ENCODE results near the gene CPEB4. TPM values are rescaled to one million over a fixed set of nuclear protein-coding genes. Genes with fewer than 3 reads are reported as not detected.

CPEB4 gene
- total RNA-seq, 2 experiments from 2014 or later, result 11.4 to 11.9 TPM

DNA sequence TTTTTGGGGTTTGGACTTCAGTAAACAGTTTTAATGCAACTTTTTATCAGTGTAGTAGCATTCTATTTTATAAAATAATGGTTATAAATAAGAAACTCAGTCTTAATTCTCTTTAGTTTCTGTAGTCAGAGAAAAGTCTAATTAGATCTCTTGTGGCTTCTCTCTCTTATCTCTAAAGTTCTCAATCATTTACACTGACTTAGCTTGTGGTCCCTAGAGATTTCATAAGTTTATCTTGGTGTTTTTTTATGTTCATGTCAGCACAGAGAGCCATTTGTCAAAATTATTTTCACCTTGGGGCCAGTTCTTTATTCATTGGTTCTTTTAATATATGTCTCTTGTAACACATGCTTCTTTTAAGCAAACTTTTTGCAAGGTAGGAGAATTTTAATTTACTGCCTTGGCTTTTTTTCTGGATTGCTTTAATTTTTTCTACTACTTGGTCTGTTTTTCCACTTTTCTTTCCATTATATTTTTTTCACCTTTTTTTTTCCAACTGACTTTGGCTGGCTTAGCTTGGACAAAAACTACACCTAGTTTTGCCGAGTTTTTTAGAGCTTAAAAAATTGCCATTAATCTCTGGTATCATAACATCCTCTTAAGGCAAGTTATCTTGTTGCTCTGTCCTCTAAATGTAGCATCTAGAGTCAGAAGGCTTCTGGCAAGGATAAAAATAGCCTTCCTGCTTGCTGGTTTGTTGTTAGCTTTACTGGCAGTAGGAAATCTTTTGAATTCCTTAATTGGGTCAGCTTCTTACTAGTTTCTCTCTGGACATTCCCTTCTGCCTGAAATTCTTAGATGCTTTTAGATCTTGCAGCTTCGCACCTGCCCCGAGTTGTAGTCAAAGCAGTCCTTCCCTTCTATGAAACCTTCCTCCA is 35.3 kb downstream of the CPEB4 start:
- no peak overlapping the region for H3K27ac Mint-ChIP-seq
- ChIA-PET POLR2A (no interaction called here), CTCF (interaction anchor here (0.8 to 3.5 kb wide), 4 partner anchors 9 to 308 kb away, joined by 3 to 29 read pairs (median 4); partner anchors contain the start of gene BOD1)
- no peak overlapping the region for H3K4me3 Mint-ChIP-seq
- peaks cover 8% of the 10 kb centered on the region for H3K4me1 Mint-ChIP-seq (ENCODE audit: low read depth)
- no peak for DNase-seq
- no peaks in the 10 kb centered on the region for H3K27me3 Mint-ChIP-seq
- H3K9me3 Mint-ChIP-seq, result no peaks in the 10 kb centered on the region
- intact Hi-C loops (cut with micrococcal nuclease), result no loop called here
- H3K36me3 Mint-ChIP-seq, result no peaks in the 10 kb centered on the region

DNA sequence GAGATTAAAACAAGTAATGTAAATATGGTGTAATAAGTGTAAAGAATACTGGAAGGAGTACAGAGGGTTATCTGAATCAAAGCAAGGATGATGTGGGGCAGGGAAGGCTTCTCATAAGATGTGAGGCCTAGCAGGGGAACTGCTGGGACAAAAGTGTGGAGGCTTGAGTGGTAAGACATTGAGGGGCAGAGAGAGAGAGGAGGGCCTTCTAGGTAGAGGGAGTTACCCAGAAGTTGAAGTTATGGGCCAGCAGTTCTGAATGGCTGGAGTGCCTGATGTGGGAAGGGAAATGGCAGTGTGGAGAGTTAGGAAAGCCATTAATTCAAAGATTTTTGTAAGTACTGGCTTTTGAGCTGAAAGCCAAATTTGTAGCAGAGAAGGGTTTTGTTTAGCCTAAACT is 36.8 kb downstream of the CPEB4 start:
- Mint-ChIP-seq H3K36me3 (no peaks in the 10 kb centered on the region), H3K4me3 (no peak overlapping the region), H3K27me3 (no peaks in the 10 kb centered on the region), H3K4me1 (ENCODE audit: low read depth) (peaks cover 15% of the 10 kb centered on the region), H3K27ac (no peak overlapping the region), H3K9me3 (no peaks in the 10 kb centered on the region)
- no peak for DNase-seq
- ChIA-PET CTCF (interaction anchor here (0.6 to 3.5 kb wide), 35 partner anchors 8 to 387 kb away, joined by 3 to 29 read pairs (median 4); partner anchors contain the start of genes BOD1 and CPEB4), POLR2A (interaction anchor here (1.3 kb wide), 1 partner anchor 308 kb away, joined by 4 read pairs; the partner anchor contains the start of gene BOD1)
- intact Hi-C loops (cut with micrococcal nuclease), result no loop called here

DNA sequence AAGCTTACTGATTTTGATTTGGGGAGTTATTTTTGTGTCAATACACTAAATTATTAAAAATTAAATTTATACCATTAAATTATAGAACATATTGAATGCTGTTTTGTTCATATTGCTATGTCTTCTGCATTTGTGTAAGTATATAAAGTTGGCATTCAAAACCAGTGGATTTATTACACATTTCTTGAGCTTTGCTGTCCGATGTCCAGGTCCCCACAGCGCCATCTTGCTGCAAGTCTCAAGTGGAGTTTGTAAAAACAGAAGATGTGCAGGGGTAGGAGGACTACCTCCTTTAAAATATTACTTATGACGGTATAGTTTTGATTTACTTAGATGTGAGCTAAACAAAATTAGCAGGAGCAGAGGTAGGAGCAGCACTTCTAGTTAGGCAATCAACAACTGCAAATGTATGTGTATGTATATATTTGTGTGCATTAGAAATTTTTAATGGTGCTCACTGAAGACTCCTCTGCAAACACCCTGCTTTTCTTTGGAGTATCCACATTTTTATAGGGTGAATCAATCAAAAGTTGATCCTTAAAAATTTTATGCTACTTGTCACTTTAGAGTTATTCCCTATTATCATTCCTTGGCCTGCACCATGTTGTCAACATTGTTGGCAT is 37.4 kb downstream of the CPEB4 start:
- POLR2A ChIA-PET, result interaction anchor here (1.3 kb wide), 1 partner anchor 309 kb away, joined by 4 read pairs; the partner anchor contains the start of gene BOD1
- H3K4me1 Mint-ChIP-seq (ENCODE audit: low read depth), result peaks cover 15% of the 10 kb centered on the region
- H3K27me3 Mint-ChIP-seq, result no peaks in the 10 kb centered on the region
- intact Hi-C loops (cut with micrococcal nuclease), result no loop called here
- no peaks in the 10 kb centered on the region for H3K36me3 Mint-ChIP-seq
- no peak overlapping the region for H3K4me3 Mint-ChIP-seq
- H3K27ac Mint-ChIP-seq, result no peak overlapping the region
- CTCF ChIA-PET, result interaction anchor here (0.6 to 3.5 kb wide), 37 partner anchors 9 to 961 kb away, joined by 3 to 29 read pairs (median 4); partner anchors contain the start of genes BOD1 and CPEB4
- peak; percentile 57 for DNase-seq
- H3K9me3 Mint-ChIP-seq, result no peaks in the 10 kb centered on the region

DNA sequence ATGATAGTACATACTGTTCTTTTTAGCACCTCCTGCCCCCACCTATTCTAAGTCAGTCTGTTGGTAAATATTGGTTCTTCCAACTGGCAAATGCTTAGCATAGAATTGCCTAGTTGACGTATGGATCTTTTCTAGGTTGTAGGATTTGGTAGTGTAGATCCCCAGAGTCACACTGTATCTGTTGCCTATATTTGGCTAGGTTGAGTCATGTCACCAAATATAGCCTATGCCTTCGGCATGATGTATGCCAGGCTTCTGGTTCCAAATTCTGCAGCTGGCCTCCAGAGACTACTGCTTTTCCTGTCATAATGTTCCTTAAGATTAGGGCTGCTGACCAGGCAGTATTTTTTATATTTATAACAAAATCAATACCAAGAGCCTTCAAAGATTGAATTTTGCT is 38.2 kb downstream of the CPEB4 start:
- intact Hi-C loops (cut with micrococcal nuclease), result no loop called here

DNA sequence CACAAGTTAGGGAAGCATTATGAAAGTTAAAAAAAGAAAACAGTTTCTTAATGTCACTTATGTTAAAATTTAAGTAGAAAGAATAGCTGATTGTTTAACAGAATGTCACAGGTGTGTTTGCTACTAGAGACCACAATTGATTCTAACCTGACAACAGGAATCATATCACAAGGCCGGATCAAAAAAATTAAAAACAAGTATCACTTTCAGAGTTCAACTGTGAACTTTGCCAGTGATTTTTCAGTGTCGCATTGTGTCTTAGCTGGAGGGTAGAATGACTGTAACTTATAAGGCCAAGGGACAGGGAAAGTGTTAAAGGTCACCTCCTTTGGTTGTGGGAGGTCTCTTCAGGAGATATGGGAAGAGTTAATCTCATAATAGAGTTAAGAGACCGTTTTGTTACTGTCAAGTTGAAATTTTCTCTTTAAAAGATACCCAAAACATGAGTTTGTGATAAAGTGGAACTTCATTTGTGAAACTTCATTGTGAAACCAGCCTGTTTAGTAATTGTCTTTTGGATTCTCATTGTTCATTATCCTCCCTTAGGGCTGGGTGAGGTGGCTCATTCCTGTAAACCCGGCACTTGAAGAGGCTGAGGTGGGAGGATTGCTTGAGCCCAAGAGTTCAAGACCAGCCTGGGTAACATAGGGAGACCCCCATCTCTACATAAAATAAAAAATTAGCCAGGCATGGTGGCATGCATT is 40.9 kb downstream of the CPEB4 start:
- H3K9me3 Mint-ChIP-seq, result no peaks in the 10 kb centered on the region
- no peak overlapping the region for H3K27ac Mint-ChIP-seq
- H3K4me3 Mint-ChIP-seq, result no peak overlapping the region
- peaks cover 15% of the 10 kb centered on the region for H3K4me1 Mint-ChIP-seq (ENCODE audit: low read depth)
- ChIA-PET CTCF (interaction anchor here (1.1 kb wide), 1 partner anchor 311 kb away, joined by 3 read pairs; no protein-coding TSS in a partner anchor), POLR2A (no interaction called here)
- intact Hi-C loops (cut with micrococcal nuclease), result no loop called here
- peaks cover 2% of the 10 kb centered on the region for H3K36me3 Mint-ChIP-seq
- DNase-seq, result peak; percentile 12
- H3K27me3 Mint-ChIP-seq, result no peaks in the 10 kb centered on the region

More for the DNA sequence above, 38.2 kb downstream of the CPEB4 start:
- POLR2A ChIA-PET, result no interaction called here
- CTCF ChIA-PET, result interaction anchor here (1.5 to 3.5 kb wide), 6 partner anchors 17 to 311 kb away, joined by 3 to 29 read pairs (median 12); partner anchors contain the start of genes BOD1 and CPEB4
- Mint-ChIP-seq H3K36me3 (no peaks in the 10 kb centered on the region), H3K27me3 (no peaks in the 10 kb centered on the region), H3K9me3 (no peaks in the 10 kb centered on the region), H3K4me1 (ENCODE audit: low read depth) (peaks cover 12% of the 10 kb centered on the region), H3K27ac (no peak overlapping the region), H3K4me3 (no peak overlapping the region)
- no peak for DNase-seq

DNA sequence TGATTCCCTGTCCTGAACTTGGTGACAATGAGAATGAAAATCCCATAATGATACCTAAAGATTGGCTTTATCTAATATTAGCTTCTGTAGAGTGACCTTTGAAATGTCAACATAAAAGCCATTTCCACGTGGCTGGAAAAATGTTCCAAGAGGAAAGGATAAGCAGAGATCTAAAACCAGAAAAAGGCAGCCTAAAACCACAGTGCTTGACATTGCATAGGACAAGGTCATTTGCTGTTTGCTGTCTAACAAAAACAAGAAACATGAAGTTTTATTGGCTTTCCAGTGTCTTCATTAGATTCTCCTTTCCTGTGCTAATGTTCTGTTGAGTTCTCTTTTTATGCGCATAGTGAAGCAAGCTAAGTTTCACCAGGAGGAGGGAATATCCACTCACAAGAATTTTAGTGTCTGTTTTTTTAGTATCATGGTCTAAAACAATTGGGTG is 44.6 kb downstream of the CPEB4 start:
- DNase-seq, result no peak
- CTCF ChIA-PET, result interaction anchor here (0.7 to 1.1 kb wide), 2 partner anchors 314 to 315 kb away, joined by 3 read pairs; no protein-coding TSS in a partner anchor

DNA sequence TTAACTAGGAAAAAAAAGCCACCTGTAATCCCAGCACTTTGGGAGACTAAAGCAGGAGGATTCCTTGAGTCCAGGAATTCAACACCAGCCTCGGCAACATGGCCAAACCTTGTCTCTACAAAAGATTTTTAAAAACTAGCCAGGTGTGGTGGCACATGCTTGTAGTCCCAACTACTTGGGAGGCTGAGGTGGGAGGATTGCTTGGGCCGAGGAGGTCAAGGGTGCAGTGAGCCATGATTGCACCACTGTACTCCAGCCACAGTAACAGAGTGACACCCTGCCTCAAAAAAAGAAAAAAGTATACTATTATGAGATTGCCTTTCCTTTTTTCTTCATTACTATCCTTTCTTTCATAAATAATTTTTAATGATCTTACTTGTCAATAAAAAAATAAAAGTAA is 45.8 kb downstream of the CPEB4 start:
- intact Hi-C loops (cut with micrococcal nuclease), result no loop called here
- no peak for DNase-seq
- Mint-ChIP-seq H3K9me3 (no peaks in the 10 kb centered on the region), H3K27ac (no peak overlapping the region), H3K27me3 (no peaks in the 10 kb centered on the region), H3K4me1 (ENCODE audit: low read depth) (peaks cover 7% of the 10 kb centered on the region), H3K36me3 (peaks cover 4% of the 10 kb centered on the region), H3K4me3 (no peak overlapping the region)
- POLR2A ChIA-PET, result no interaction called here
- CTCF ChIA-PET, result interaction anchor here (2.3 kb wide), 1 partner anchor 9 kb away, joined by 8 read pairs; no protein-coding TSS in a partner anchor

More for the DNA sequence above, 44.6 kb downstream of the CPEB4 start:
- peaks cover 10% of the 10 kb centered on the region for H3K4me1 Mint-ChIP-seq (ENCODE audit: low read depth)
- POLR2A ChIA-PET, result no interaction called here
- no peaks in the 10 kb centered on the region for H3K9me3 Mint-ChIP-seq
- no peak overlapping the region for H3K27ac Mint-ChIP-seq
- H3K4me3 Mint-ChIP-seq, result no peak overlapping the region
- peaks cover 2% of the 10 kb centered on the region for H3K36me3 Mint-ChIP-seq
- H3K27me3 Mint-ChIP-seq, result no peaks in the 10 kb centered on the region
- intact Hi-C loops (cut with micrococcal nuclease), result no loop called here

DNA sequence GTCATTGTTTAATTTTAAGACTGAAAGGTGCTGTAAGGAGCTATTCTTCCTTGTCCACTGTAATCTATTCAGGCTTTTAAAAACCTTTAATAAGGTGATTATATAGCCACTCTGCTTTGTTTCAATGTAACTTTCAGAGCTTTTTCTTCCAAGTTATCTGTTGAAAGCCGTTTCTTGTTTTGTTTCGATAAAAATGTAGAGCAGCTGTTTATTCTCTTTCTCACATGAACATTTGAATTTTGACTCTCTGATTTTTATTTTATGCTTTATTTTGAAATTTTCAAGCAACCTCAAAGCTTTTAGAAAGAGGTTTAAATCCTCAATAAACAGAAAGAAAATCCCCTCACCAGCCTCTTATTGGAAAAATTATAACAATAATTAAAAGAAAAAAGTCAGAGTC is 47.2 kb downstream of the CPEB4 start:
- Mint-ChIP-seq H3K36me3 (peaks cover 4% of the 10 kb centered on the region), H3K4me1 (ENCODE audit: low read depth) (peaks cover 4% of the 10 kb centered on the region), H3K9me3 (no peaks in the 10 kb centered on the region), H3K27ac (no peak overlapping the region), H3K27me3 (no peaks in the 10 kb centered on the region), H3K4me3 (no peak overlapping the region)
- CTCF ChIA-PET, result interaction anchor here (1.0 to 2.3 kb wide), 4 partner anchors 10 to 353 kb away, joined by 3 to 8 read pairs (median 4); no protein-coding TSS in a partner anchor
- DNase-seq, result no peak
- intact Hi-C loops (cut with micrococcal nuclease), result no loop called here
- POLR2A ChIA-PET, result no interaction called here

DNA sequence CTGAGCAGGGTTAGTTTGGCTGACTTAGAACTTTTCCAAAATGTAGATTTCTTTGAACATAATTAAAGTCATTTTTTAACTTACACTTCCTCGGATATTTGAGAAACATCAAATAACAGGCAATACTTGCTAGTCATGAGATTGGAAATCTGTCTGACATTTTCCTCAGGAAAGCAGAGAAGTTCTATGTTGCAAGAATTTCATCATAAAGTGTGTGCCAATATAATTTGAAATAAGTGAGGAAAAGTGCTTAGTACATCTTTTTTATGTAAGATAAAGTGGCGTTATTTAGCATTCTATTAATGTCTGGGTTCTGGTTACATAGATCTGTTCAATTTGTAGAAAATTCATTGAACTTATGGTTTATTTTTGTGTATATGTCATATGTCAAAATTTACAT is 52.1 kb downstream of the CPEB4 start:
- CTCF ChIA-PET, result no interaction called here
- Mint-ChIP-seq H3K27ac (no peak overlapping the region), H3K4me1 (ENCODE audit: low read depth) (no peaks in the 10 kb centered on the region), H3K4me3 (no peak overlapping the region), H3K36me3 (peaks cover 2% of the 10 kb centered on the region), H3K27me3 (no peaks in the 10 kb centered on the region), H3K9me3 (no peaks in the 10 kb centered on the region)
- intact Hi-C loops (cut with micrococcal nuclease), result no loop called here
- POLR2A ChIA-PET, result no interaction called here
- DNase-seq, result no peak

DNA sequence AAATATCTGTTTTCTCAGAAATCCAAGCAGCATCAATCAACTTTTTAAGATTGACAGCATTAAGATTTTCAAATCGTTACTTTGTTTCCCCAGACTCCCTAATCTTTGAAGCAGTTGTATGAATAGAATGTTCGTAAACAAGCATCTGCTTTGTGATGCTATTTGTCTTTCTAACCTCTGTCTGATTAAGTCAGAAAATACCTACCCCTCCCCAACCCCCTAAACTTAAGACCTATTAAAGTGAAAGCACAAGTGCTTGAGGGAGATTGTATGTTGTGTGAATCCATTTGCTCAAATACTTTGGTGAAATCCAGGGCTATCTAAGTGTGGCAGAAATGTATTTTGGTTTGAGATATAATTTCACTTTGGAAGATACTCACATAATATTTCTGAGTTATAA is 53.0 kb downstream of the CPEB4 start:
- intact Hi-C loops (cut with micrococcal nuclease), result no loop called here
- POLR2A ChIA-PET, result no interaction called here

DNA sequence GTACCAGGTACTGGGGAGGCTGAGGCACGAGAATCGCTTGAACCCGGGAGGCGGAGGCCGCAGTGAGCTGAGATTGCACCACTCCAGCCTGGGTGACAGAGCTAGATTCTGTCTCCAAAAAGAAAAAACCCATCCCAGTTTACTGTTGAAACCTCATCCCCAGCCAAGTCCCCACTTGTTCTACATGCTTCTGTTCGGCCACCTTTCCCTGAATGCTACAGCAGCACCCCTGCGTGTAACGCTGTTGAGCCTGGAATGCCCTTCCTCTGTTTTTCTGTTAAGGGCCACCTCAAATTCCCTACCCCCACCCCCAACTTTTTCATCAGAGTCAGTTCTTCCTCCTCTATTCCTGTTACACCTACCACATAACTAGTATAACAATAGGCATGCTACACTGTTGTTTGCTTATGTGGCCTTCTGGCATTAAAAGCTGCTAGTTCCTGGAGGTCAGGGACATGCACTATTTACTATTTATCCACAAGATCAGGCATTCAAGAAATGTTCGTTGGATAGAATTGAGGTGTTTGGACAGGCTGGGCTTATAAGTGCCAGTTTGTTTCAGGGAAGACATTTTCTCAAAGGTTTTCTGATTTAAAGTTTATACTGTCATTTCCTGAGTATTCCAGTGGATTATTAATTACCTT is 53.7 kb downstream of the CPEB4 start:
- no peaks in the 10 kb centered on the region for H3K4me1 Mint-ChIP-seq (ENCODE audit: low read depth)
- no peak overlapping the region for H3K27ac Mint-ChIP-seq
- no peak overlapping the region for H3K4me3 Mint-ChIP-seq
- H3K36me3 Mint-ChIP-seq, result peaks cover 7% of the 10 kb centered on the region
- ChIA-PET POLR2A (no interaction called here), CTCF (no interaction called here)
- no peaks in the 10 kb centered on the region for H3K9me3 Mint-ChIP-seq
- DNase-seq, result no peak
- H3K27me3 Mint-ChIP-seq, result no peaks in the 10 kb centered on the region
- intact Hi-C loops (cut with micrococcal nuclease), result no loop called here

More for the DNA sequence above, 53.0 kb downstream of the CPEB4 start:
- no peak overlapping the region for H3K4me3 Mint-ChIP-seq
- no peak overlapping the region for H3K27ac Mint-ChIP-seq
- no peak for DNase-seq
- CTCF ChIA-PET, result no interaction called here
- no peaks in the 10 kb centered on the region for H3K9me3 Mint-ChIP-seq
- H3K36me3 Mint-ChIP-seq, result peaks cover 3% of the 10 kb centered on the region
- no peaks in the 10 kb centered on the region for H3K4me1 Mint-ChIP-seq (ENCODE audit: low read depth)
- H3K27me3 Mint-ChIP-seq, result no peaks in the 10 kb centered on the region
